MM.1S (cell line): ENCODE results near the gene ST6GALNAC2.

Experiments
- CTCF ChIP-seq: fragments of 300-600 bp; sonication (generic); IDR thresholded peaks from 2 replicates; pipeline ENCODE4 v1.5.1; 2016; ENCODE audit warnings: antibody characterized with exemption, low read length, mixed read lengths
- EZH2 ChIP-seq: fragments of 300-600 bp; sonication (generic); optimal IDR thresholded peaks from 2 replicates; pipeline ENCODE3; 2017; ENCODE audit warnings: low read depth, mild to moderate bottlenecking, antibody characterized with exemption, low read length, mixed read lengths
- EZH2phosphoT487 ChIP-seq: fragments of 300-600 bp; sonication (generic); IDR thresholded peaks from 2 replicates; pipeline ENCODE4 v1.6.1; 2018; ENCODE audit warnings: antibody characterized with exemption, low read length

- TF ChIP-seq EZH2phosphoT487 (no peak), CTCF (no peak), EZH2 (no peak)
These were observed 37.9 kb downstream of the ST6GALNAC2 start for GRCh38 chr17:76547642-76548202.
